GM21529 (cell line): ENCODE results near the gene GSTK1.

Source experiments
- ATAC-seq: cut with Tn5 transposase; IDR thresholded peaks from one replicate; pipeline ENCODE4 v1.9.1; 2021; ENCODE audit not compliant: unreplicated experiment

Gene GSTK1

DNA sequence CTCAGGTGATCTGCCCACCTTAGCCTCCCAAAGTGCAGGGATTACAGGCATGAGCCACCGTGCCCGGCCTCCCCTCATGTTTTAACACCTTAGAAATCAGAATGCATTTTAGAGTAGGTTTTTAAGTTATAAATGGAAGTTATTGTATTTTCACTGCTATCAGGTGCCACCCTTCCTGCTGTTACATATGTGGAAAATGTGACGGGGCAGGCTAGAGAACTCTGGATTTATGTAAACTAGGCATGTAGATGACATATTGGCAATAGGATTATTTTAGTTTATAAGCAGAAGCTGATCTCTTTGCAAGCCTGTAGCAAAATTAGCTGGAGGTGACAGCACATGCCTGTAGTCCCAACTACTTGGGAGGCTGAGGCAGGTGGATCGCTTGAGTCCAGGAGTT, 27.1 kb downstream of the GSTK1 start:
- ATAC-seq = no peak

DNA sequence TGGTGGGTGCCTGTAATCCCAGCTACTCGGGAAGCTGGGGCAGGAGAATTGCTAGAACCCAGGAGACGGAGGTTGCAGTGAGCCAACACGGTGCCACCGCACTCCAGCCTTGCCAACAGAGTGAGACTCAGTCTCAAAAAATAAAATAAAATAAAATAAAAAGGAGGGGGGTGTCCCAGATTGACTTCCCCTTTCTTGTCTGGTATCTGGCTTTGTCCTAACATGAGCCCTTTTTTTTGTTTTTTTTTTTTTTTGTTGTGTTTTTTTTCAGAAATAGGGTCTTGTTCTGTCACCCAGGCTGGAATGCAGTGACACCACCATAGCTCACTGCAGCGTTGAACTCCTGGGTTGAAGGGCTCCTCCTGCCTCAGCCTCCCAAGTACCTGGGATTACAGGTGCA, 29.6 kb downstream of the GSTK1 start:
- no peak for ATAC-seq

DNA sequence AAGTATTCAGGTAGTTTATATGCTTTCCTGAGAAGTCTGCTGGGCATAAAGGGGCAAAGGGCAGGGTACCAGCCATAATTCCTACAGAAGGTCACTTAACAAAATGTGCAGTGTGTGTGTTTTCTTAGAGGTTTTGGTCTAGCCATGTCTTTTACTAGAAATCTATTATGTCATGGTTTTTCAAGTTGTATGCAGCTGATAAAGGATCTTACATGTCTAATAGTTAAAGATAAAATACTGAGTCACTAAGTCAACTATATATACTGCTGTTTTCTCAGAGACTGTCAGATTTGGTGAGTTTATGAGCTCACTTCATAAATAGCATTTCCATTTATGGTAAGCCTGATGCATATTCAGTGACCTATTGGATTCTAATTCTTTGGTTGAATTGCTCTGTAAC, 32.6 kb downstream of the GSTK1 start:
- ATAC-seq = no peak

DNA sequence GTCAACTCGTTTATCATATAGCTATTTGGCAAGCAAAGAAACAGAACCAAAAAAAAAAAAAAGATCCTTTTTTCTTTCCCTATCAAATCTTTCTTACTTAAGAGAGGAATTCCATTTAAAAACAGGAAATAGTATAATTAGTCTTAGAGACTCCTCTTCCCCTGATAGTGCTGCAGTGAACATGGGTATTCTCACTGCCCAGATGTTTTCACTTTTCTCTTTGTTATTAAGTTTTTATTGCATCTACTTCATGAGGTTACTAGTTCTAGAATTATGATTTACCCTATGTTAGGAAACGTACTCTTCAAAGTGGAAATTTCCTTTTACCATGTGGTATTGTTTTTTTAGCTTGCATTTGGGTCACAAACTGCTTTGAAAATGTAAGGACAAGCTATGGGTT, 33.4 kb downstream of the GSTK1 start:
- ATAC-seq = no peak

DNA sequence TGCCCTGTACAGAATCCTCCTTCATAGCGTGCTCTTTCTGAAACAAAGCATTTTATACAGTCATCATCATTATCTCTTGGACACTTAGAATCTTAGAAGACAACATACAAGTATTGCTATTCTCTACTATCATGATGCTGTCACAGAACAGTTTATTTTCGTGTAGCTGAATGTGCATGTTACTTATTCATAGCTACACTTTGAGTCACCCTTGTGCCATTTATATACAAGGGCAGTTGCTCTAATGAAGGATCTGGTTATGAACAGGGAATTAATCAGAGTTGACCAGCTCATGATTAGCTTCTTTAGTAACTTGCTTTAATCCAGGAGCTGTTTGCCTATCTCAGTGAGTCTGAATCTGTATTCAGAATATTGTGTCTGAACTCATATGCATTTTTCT, 36.1 kb downstream of the GSTK1 start:
- ATAC-seq = no peak

DNA sequence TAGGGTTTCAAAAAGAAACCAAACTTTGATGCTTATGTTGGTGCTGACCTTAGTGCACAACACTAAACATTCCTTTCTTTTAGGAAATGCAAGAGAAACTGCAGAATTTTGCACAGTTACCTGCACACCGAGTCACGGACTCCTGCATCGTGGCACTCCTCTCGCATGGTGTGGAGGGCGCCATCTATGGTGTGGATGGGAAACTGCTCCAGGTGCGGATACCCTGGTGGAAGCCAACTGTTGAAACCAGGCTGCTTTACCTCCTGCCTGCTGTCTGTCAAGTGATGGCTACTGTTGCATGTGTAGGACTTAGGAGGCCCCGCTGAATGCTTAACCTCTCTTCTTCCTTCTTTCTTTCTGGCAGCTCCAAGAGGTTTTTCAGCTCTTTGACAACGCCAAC, 36.6 kb downstream of the GSTK1 start:
- ATAC-seq = no peak

DNA sequence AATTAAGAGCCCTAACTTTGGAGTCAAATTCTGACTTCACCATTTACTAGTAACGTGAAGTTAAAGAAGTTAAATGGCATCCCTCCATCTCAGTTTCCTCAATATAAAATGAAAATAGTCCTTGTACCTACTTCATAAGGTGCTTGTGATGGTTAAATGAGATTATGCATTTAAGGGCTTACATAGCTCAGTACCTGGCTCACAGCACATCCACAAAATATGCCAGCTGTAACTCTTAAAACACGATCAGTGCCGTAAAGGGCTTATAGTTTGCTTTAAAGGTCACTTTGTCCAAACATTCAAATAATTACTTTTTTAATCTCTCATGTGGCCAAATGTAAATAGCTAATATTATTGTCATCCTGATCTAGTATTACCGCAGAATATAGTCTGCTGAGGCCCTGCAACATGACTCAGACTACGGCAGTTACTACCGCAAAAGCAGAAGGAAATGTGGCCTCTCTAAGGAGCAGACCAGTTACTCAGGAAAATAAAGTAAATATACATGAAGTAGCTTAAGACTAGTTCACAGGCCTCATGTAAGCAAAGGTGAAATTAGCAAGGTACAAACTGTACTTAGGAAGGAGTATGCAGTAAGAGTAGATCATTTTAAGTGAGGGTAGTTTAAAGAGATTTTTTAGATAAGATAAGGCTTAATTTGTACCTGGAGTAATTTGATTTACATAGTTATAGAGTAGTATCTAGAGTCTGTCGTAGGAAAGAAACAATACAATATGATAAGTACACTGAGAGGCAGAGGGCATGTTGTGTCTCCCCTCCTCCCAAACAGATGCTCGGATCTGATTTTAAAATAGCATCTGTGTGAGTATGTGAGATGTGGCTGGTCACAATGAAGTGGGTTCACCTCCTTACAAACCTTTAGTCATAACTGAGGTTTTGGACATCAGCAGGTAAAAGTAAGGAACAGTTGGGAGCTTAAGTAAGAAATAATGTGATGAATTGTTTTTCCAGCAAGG, 38.0 kb downstream of the GSTK1 start:
- no peak for ATAC-seq

DNA sequence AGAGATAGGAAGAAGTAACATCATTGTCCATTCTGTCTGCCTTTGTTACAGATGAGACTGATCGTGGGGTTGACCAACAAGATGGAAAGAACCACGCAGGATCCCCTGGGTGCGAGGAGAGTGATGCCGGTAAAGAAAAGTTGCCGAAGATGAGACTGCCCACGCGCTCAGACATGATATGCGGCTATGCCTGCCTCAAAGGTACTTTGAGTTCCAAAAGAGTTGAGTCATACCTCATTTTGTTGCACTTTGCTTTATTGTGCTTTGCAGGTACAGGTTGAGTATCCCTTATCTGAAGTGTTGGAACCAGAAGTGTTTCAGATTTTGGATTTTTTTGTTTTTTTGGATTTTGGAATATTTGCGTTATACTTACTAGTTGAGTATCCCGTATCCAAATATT, 40.5 kb downstream of the GSTK1 start:
- no peak for ATAC-seq

DNA sequence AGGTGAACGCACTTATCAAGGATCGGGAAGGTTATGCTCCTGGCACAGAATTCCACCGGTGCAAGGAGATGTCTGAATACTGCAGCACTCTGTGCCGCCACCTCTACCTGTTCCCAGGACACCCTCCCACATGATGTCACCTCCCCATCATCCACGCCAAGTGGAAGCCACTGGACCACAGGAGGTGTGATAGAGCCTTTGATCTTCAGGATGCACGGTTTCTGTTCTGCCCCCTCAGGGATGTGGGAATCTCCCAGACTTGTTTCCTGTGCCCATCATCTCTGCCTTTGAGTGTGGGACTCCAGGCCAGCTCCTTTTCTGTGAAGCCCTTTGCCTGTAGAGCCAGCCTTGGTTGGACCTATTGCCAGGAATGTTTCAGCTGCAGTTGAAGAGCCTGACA, 41.7 kb downstream of the GSTK1 start:
- no peak for ATAC-seq

DNA sequence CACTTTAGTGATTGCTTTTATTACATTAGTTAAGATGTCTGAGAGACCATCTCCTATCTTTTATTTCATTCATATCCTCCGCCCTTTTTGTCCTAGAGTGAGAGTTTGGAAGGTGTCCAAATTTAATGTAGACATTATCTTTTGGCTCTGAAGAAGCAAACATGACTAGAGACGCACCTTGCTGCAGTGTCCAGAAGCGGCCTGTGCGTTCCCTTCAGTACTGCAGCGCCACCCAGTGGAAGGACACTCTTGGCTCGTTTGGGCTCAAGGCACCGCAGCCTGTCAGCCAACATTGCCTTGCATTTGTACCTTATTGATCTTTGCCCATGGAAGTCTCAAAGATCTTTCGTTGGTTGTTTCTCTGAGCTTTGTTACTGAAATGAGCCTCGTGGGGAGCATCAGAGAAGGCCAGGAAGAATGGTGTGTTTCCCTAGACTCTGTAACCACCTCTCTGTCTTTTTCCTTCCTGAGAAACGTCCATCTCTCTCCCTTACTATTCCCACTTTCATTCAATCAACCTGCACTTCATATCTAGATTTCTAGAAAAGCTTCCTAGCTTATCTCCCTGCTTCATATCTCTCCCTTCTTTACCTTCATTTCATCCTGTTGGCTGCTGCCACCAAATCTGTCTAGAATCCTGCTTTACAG, 42.3 kb downstream of the GSTK1 start:
- no peak for ATAC-seq

DNA sequence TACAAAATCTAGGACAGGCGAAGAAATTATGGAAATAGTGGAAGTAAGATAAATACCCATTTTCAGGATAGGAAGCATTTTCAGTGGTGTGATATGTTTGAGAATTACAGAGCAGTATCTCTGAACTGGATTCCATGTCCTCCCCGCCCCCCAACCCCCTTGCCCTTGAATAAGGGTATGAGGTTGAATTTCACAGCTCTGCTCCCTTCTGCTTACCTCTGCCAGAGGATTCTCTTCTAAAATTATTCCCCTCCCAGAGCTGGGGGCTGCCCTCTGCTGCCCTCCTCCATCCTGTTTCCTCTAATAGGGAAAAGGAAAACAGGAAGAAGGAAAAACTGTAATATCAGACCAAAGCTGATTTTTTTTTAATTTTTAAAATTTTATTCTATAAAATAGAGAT, 45.4 kb downstream of the GSTK1 start:
- no peak for ATAC-seq

DNA sequence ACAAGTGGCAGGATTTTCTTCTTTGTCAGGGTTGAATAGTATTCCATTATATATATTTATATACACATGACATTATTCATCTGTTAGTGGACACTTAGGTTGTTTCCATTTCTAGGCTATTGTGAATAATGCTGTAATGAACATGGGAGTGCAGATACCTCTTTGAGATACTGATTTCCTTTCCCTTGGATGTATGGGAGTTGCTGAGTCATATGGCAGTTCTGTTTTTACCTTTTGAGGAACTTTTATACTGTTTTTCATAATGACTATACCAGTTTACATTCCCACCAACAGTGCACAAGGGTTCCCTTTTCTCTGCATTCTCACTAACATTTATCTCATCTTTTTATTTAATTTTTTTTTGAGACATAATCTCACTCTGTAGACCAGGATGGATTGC, 50.9 kb downstream of the GSTK1 start:
- ATAC-seq = no peak

DNA sequence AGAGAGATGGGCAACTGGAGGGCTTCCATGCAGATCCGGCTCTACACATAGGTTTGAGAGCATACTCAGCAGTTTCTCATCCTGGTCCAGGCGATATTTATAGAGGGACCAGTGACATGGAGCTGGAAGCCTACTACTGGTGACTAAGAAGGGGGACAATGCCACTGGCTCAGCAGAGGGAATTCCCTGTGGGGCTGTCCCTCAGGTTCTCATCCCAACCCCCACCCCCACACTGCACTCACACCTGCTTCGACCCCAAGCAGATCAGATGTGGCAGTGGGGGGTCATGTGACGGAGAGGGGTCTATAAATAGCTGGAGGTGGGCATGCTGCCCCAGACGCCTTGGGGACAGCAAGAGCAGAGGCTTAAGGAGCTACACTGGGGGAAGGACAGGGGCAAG, 52.5 kb downstream of the GSTK1 start, which contains the start of gene CLCN1:
Gene CLCN1 (plus strand): TSS at position 336 of the 400 bp plus-strand sequence. CDS start 102 bp downstream, outside the sequence.
- ATAC-seq = no peak

DNA sequence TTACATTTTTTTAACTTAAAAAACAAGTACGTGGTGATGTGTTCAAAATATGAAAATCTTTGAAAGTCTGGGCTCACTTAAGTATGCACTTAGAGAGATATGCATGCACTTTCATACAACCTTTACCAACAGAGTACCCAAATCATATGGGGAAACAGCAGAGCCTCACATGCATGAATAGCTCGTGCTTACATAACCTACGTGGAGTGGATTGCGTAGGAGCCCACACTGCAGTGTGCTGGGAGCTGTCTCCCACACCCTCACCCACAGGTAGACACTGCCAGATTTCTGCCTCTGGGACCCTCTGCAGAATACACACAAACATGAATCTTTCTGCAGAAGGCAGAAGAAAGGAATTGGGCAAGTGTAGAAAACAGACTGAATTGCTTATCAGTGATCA, 53.3 kb downstream of the GSTK1 start:
- ATAC-seq = no peak

DNA sequence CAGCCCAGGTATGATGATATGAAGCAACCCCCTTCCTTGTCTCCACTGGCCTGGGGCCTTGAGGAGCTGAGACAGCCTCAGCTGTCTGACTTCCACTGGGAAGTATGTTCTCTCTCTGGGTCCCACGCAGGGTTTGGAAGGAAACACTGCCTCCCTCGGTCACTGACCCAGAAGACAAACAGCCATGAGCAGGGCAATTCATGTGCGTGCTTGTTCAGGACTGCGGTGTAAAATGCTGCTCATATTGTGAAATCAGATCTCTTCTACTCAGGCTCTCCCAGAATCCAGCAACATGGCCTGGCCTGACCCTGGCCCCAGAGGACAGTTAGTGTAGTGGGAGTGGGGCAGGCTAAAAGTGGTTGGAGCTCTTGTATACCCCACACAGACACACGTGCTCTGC, 55.4 kb downstream of the GSTK1 start:
- ATAC-seq = no peak
